ENCODE results near the gene DLGAP4. TPM values are rescaled to one million over a fixed set of nuclear protein-coding genes. Genes with fewer than 3 reads are reported as not detected.

DLGAP4 gene
- total RNA-seq, 2 donors from 2014 or later, result 33.9 to 45.4 TPM

GRCh38 chr20:36307412-36308325, 1.5 kb downstream of the DLGAP4 start:
- peak overlapping the region; percentile 77 for H3K4me3 Mint-ChIP-seq
- no peaks in the 10 kb centered on the region for H3K9me3 ChIP-seq (ENCODE audit: control insufficient read depth, low read length, poor library complexity, severe bottlenecking)
- peaks cover 84% of the 10 kb centered on the region for H3K27me3 Mint-ChIP-seq
- no peak for DNase-seq
- H3K4me1 Mint-ChIP-seq, result peaks cover 13% of the 10 kb centered on the region
- no peak for ATAC-seq
- H3K27ac Mint-ChIP-seq, result no peak overlapping the region
- H3K36me3 Mint-ChIP-seq (ENCODE audit: low read depth), result peaks cover 9% of the 10 kb centered on the region

- H3K36me3 Mint-ChIP-seq (ENCODE audit: low read depth), result peaks cover 9% of the 10 kb centered on the region
- no peak overlapping the region for H3K27ac Mint-ChIP-seq
- DNase-seq (no peak), ATAC-seq (no peak)
- peaks cover 84% of the 10 kb centered on the region for H3K27me3 Mint-ChIP-seq
- H3K4me1 Mint-ChIP-seq, result peaks cover 11% of the 10 kb centered on the region
- H3K9me3 ChIP-seq (ENCODE audit: control insufficient read depth, low read length, poor library complexity, severe bottlenecking), result no peaks in the 10 kb centered on the region
- peak overlapping the region; percentile 3 for H3K4me3 Mint-ChIP-seq
Observed at GRCh38 chr20:36308353-36308752, 2.2 kb downstream of the DLGAP4 start.

GRCh38 chr20:36308986-36309385, 2.8 kb downstream of the DLGAP4 start:
- peak overlapping the region; percentile 57 for H3K4me3 Mint-ChIP-seq
- ATAC-seq (no peak), DNase-seq (no peak)
- H3K27ac Mint-ChIP-seq, result no peak overlapping the region
- peaks cover 84% of the 10 kb centered on the region for H3K27me3 Mint-ChIP-seq
- no peaks in the 10 kb centered on the region for H3K9me3 ChIP-seq (ENCODE audit: control insufficient read depth, low read length, poor library complexity, severe bottlenecking)
- H3K4me1 Mint-ChIP-seq, result peaks cover 10% of the 10 kb centered on the region
- peaks cover 9% of the 10 kb centered on the region for H3K36me3 Mint-ChIP-seq (ENCODE audit: low read depth)

GRCh38 chr20:36309643-36310042, 3.5 kb downstream of the DLGAP4 start:
- ATAC-seq, result no peak
- H3K27me3 Mint-ChIP-seq, result peaks cover 78% of the 10 kb centered on the region
- DNase-seq, result no peak
- H3K9me3 ChIP-seq (ENCODE audit: control insufficient read depth, low read length, poor library complexity, severe bottlenecking), result no peaks in the 10 kb centered on the region
- H3K27ac Mint-ChIP-seq, result no peak overlapping the region
- peaks cover 10% of the 10 kb centered on the region for H3K4me1 Mint-ChIP-seq
- peaks cover 9% of the 10 kb centered on the region for H3K36me3 Mint-ChIP-seq (ENCODE audit: low read depth)
- H3K4me3 Mint-ChIP-seq, result no peak overlapping the region

DNA sequence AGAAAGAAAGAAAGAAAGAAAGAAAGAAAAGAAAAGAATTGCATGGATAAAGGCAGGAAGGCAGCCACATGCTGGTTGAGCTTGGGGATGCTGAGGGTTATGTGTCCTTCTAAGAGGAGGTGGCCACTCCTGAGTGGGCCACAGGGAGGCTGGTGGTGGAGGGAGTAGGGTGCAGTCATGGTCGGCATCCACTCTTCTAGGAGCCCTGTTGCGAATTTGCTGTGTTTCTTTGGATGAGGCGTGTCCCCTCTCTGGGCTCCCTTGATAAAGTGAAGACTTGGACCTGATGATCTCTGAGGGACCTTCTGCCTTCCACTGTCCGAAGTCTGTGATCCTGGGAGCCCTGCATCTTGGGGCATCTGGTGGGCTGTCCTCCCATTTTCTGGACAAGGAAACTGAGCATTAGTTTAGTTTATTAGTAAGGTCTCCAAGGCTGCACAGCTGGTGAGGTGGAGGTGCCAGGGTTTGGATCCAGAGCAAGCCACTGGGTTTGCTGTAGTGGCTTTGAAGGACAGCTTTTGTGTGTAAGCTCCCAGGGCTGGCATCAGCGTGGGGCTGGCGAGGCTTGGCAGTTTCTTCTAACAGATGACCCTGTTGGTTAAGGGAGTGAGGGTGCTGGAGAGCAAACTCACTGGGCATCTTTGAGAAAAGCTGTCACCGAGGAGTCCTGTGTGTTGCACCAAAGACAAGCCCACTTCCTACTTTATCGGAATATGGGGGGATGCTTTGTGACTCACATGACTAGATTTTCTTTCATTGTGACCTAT, 4.3 kb downstream of the DLGAP4 start:
- DNase-seq (no peak), ATAC-seq (no peak)
- Mint-ChIP-seq H3K27ac (no peak overlapping the region), H3K4me3 (no peak overlapping the region), H3K36me3 (ENCODE audit: low read depth) (peaks cover 5% of the 10 kb centered on the region), H3K27me3 (peaks cover 71% of the 10 kb centered on the region), H3K4me1 (peaks cover 4% of the 10 kb centered on the region)
- no peaks in the 10 kb centered on the region for H3K9me3 ChIP-seq (ENCODE audit: control insufficient read depth, low read length, poor library complexity, severe bottlenecking)

DNA sequence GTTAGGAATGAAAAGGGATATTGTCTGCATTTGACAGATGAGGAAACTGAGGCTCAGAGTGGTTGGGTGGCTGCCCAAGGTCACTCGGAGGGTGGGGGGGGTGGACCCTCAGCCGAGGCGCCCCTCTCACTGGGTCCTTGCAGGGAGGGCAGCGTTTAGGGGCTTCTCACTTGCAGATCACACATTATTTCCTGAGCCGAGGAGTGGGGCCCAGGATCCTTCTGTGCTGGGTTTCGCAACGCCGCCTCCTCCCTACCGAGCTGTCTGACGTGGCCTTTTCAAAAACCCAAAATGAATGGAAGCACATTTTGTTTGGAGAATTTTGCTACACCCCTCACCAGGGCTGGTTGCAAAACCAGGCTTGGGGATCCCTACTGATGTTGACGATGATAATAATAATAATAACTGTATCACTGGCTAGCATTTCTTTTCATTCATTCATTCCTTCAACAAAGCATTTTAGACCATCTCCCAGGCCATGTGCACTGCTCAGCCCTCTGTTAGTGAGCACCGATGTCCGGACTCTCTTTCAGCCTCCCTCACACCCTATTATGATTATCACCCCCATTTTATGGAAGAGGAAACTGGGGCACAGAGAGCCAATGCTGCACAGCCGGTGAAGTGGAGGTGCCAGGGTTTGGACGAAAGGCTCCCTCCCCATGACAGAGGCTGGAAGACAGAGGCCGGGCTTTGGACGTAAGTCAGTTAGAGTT, 5.2 kb downstream of the DLGAP4 start:
- Mint-ChIP-seq H3K27me3 (peaks cover 69% of the 10 kb centered on the region), H3K4me3 (no peak overlapping the region), H3K4me1 (peaks cover 4% of the 10 kb centered on the region), H3K27ac (no peak overlapping the region), H3K36me3 (ENCODE audit: low read depth) (peaks cover 5% of the 10 kb centered on the region)
- ATAC-seq (no peak), DNase-seq (no peak)
- no peaks in the 10 kb centered on the region for H3K9me3 ChIP-seq (ENCODE audit: control insufficient read depth, low read length, poor library complexity, severe bottlenecking)

DNA sequence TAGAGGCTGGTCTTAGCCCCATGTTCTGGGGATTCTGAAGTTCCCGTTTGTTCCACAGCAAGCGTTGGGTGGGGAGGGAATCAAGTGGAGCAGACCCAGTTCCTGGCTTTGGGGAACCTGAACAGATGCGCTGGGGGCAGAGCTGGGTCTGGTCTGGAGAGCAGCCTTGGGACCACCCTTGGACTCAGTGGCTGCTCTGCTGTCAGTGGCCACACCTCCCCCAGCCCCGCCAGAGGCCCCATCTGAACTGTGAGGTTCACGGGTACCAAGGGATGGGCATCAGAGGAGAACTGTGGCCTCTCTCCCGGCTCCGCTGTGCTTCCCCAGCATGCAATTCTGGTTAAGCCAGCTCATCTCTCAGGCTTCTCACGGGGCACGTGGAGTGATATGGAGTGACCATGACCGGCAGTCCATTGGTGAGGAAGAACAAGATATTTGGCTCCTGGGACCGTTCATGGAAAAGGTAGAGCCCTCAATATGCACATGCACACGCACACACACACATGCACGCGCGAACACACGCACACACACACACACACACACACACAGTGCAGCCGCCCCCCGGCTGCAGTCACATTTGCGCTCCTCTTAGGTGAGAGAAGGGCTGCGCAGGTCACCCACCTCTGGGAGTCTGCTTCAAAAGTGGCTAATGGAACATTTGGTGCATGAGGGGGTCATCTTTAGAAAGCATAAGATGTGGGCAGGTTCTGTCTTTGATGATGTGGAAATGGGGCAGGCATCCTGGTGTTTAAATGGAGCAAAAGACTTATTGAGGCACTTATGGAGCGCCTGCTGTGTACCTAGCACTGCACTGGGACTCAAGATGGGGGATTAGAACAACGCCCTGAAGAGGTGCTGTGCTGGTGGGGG, 6.0 kb downstream of the DLGAP4 start:
- Mint-ChIP-seq H3K27me3 (peaks cover 72% of the 10 kb centered on the region), H3K36me3 (ENCODE audit: low read depth) (peaks cover 5% of the 10 kb centered on the region), H3K4me3 (no peak overlapping the region), H3K27ac (no peak overlapping the region), H3K4me1 (peaks cover 4% of the 10 kb centered on the region)
- ATAC-seq, result no peak
- no peak for DNase-seq
- no peaks in the 10 kb centered on the region for H3K9me3 ChIP-seq (ENCODE audit: control insufficient read depth, low read length, poor library complexity, severe bottlenecking)

DNA sequence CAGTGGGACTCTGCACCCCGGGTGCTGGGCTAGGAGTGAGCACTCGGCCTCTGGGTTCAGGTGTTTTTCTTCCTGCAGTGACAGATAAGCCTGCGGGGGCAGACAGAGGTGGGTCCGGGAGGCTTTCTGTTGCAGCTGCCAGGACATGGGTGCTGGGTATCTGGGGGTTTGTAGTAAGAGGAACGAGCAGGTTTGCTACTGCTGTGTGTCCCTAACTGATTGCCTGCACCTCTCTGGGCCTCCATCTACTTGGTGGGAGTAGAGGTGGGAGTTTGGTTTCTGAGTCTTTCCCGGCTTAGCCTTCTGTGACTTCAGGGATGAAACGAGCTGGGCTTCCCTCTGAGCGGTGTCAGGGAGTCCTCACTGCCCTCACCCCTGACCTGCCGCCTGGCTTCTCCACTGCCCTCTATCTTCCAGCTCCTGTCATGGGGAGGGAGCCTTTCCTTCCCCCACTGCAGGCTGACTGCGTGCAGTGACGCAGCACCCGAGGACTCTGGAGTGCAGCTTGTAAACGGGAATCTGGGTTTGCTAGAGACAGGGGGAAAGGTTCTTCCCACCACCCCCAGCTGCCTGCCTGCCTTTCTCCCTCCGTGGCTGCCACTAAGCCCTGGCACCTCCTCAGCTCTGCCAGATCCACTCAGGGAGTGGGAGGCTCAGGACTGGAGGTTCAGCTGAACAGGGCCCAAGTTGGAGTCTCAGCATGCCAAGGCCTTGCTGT, 6.7 kb downstream of the DLGAP4 start:
- Mint-ChIP-seq H3K27ac (no peak overlapping the region), H3K4me1 (peaks cover 4% of the 10 kb centered on the region), H3K27me3 (peaks cover 73% of the 10 kb centered on the region), H3K36me3 (ENCODE audit: low read depth) (peaks cover 5% of the 10 kb centered on the region), H3K4me3 (no peak overlapping the region)
- ATAC-seq (no peak), DNase-seq (no peak)
- H3K9me3 ChIP-seq (ENCODE audit: control insufficient read depth, low read length, poor library complexity, severe bottlenecking), result no peaks in the 10 kb centered on the region

DNA sequence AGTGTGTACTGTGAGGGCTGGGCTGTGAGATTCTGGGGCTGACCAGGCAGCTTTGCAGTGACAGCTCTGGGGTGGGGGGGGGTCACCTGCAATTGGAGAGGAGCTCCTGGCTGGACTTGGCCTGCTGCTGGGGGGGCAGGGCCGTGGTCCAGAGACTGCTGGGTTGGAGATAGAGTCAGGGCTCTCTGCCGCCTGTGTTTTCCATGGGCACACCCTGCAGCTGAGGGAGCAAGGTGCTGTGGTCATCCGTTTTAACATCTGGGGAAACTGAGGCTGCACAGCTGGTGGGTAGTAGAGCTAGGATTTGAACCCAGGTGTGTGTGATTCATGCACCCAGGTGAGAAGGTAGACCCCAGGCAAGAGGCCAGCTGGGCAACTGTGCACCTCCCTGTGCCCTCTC, 7.3 kb downstream of the DLGAP4 start:
- no peak for DNase-seq
- H3K9me3 ChIP-seq (ENCODE audit: control insufficient read depth, low read length, poor library complexity, severe bottlenecking), result no peaks in the 10 kb centered on the region
- H3K4me3 Mint-ChIP-seq, result no peak overlapping the region
- ATAC-seq, result no peak
- H3K27me3 Mint-ChIP-seq, result peaks cover 67% of the 10 kb centered on the region
- H3K27ac Mint-ChIP-seq, result no peak overlapping the region
- H3K4me1 Mint-ChIP-seq, result peaks cover 2% of the 10 kb centered on the region
- H3K36me3 Mint-ChIP-seq (ENCODE audit: low read depth), result peaks cover 5% of the 10 kb centered on the region

DNA sequence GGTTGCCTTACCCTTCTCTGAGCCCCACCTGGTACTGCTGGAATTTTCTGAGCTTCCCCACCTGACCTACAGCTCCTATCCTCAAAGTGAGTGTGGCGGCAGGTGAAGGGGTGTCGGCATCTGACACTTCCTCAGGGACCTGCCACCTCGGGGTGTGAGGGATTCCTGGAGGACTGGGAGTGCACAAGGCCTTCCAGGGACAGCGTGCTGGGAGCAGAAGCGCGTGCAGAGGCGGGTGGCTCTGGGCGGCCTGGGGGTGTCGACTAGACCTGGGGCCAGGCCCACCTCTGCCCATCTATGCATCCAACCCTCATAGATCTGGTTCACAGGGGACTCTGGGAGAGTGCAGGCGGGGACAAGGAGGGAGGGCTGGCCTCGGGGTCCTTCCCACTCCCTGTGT, 7.8 kb downstream of the DLGAP4 start:
- Mint-ChIP-seq H3K4me3 (no peak overlapping the region), H3K27ac (no peak overlapping the region)
- DNase-seq, result no peak

GRCh38 chr20:36314734-36315544, 8.8 kb downstream of the DLGAP4 start:
- H3K9me3 ChIP-seq (ENCODE audit: control insufficient read depth, low read length, poor library complexity, severe bottlenecking), result no peaks in the 10 kb centered on the region
- Mint-ChIP-seq H3K36me3 (ENCODE audit: low read depth) (no peaks in the 10 kb centered on the region), H3K4me1 (no peaks in the 10 kb centered on the region), H3K4me3 (no peak overlapping the region), H3K27me3 (peaks cover 52% of the 10 kb centered on the region), H3K27ac (no peak overlapping the region)
- ATAC-seq, result no peak
- no peak for DNase-seq

More for the DNA sequence above, 7.8 kb downstream of the DLGAP4 start:
- no peaks in the 10 kb centered on the region for H3K9me3 ChIP-seq (ENCODE audit: control insufficient read depth, low read length, poor library complexity, severe bottlenecking)
- Mint-ChIP-seq H3K4me1 (peaks cover 2% of the 10 kb centered on the region), H3K36me3 (ENCODE audit: low read depth) (peaks cover 5% of the 10 kb centered on the region), H3K27me3 (peaks cover 62% of the 10 kb centered on the region)
- no peak for ATAC-seq
